ENCODE data around the gene AKAP7.
"Not testable (repeated sequence)": the region's sequence is repeated elsewhere in the genome, so short reads cannot be mapped to it uniquely, and the experiment has no call there.

AKAP7 gene

GRCh38 chr6:131255911-131256310, 120.6 kb downstream of the AKAP7 start:
- DNase-seq (ENCODE audit: low read depth), result peak; percentile 25

- no peak for DNase-seq (ENCODE audit: low read depth)
Observed at GRCh38 chr6:131257104-131257503, 121.8 kb downstream of the AKAP7 start.

GRCh38 chr6:131258010-131258652, 122.9 kb downstream of the AKAP7 start:
- no peak for DNase-seq (ENCODE audit: low read depth)

GRCh38 chr6:131258816-131259476, 123.7 kb downstream of the AKAP7 start:
- DNase-seq (ENCODE audit: low read depth), result peak; percentile 25

- DNase-seq (ENCODE audit: low read depth), result not testable (repeated sequence)
Observed at GRCh38 chr6:131260960-131261359, 125.7 kb downstream of the AKAP7 start.

- DNase-seq (ENCODE audit: low read depth), result no peak
Observed at GRCh38 chr6:131262060-131262459, 126.8 kb downstream of the AKAP7 start.

- no peak for DNase-seq (ENCODE audit: low read depth)
Observed at GRCh38 chr6:131265939-131266338, 130.7 kb downstream of the AKAP7 start.

GRCh38 chr6:131268303-131268702, 133.0 kb downstream of the AKAP7 start:
- no peak for DNase-seq (ENCODE audit: low read depth)

GRCh38 chr6:131269565-131270391, 134.5 kb downstream of the AKAP7 start:
- no peak for DNase-seq (ENCODE audit: low read depth)

- no peak for DNase-seq (ENCODE audit: low read depth)
Observed at GRCh38 chr6:131270534-131270933, 135.3 kb downstream of the AKAP7 start.

GRCh38 chr6:131275273-131275672, 140.0 kb downstream of the AKAP7 start:
- DNase-seq (ENCODE audit: low read depth), result no peak

GRCh38 chr6:131277591-131277990, 142.3 kb downstream of the AKAP7 start:
- DNase-seq (ENCODE audit: low read depth), result no peak

- peak; percentile 64 for DNase-seq (ENCODE audit: low read depth)
Observed at GRCh38 chr6:131281471-131282270, 146.4 kb downstream of the AKAP7 start.

- DNase-seq (ENCODE audit: low read depth), result no peak
Observed at GRCh38 chr6:131282365-131282764, 147.1 kb downstream of the AKAP7 start.

- DNase-seq (ENCODE audit: low read depth), result no peak
Observed at GRCh38 chr6:131283466-131284175, 148.4 kb downstream of the AKAP7 start.

GRCh38 chr6:131285548-131285947, 150.3 kb downstream of the AKAP7 start:
- DNase-seq (ENCODE audit: low read depth), result no peak

- DNase-seq (ENCODE audit: low read depth), result no peak
Observed at GRCh38 chr6:131286469-131287040, 151.3 kb downstream of the AKAP7 start.

- DNase-seq (ENCODE audit: low read depth), result no peak
Observed at GRCh38 chr6:131288214-131288613, 152.9 kb downstream of the AKAP7 start.

GRCh38 chr6:131290955-131291354, 155.7 kb downstream of the AKAP7 start:
- no peak for DNase-seq (ENCODE audit: low read depth)

- no peak for DNase-seq (ENCODE audit: low read depth)
Observed at GRCh38 chr6:131292145-131292938, 157.1 kb downstream of the AKAP7 start.

Data from amniotic epithelial cell (primary cell).